Epithelial cell of proximal tubule (primary cell): ENCODE data around the gene ARL6IP5. TPM values are rescaled to one million over a fixed set of nuclear protein-coding genes. Genes with fewer than 3 reads are reported as not detected.

Experiments
- DNase-seq: peaks from one replicate; pipeline ENCODE4 v3.0.0-alpha.2; 2011; ENCODE audit warnings: low read depth
- H3K4me3 ChIP-seq: 2 replicates; pipeline ENCODE4 v1.5.1; 2011; ENCODE audit warnings: low read depth, mild to moderate bottlenecking, low read length
- CTCF ChIP-seq: conservative IDR thresholded peaks from 2 replicates; pipeline ENCODE4 v1.5.1; 2012; ENCODE audit warnings: low read depth, mild to moderate bottlenecking, low read length
- total RNA-seq: library from RNA; depleted of rRNA; stranded (reverse); fragments of >200 nt; gene quantifications from 2 replicates; pipeline ENCODE4 v1.2.3, GENCODE V29; 2015

The ARL6IP5 gene
- total RNA-seq, 1 donor from 2014 or later: 114 TPM

GRCh38 chr3:69144631-69145245, 60.0 kb downstream of the ARL6IP5 start:
- no peak for DNase-seq
- no peak for TF ChIP-seq CTCF
- H3K4me3 ChIP-seq: no peak overlapping the region

- no peak overlapping the region for H3K4me3 ChIP-seq
- no peak for DNase-seq
- no peak for TF ChIP-seq CTCF
Measured at GRCh38 chr3:69145688-69146087, 61.0 kb downstream of the ARL6IP5 start.

DNA sequence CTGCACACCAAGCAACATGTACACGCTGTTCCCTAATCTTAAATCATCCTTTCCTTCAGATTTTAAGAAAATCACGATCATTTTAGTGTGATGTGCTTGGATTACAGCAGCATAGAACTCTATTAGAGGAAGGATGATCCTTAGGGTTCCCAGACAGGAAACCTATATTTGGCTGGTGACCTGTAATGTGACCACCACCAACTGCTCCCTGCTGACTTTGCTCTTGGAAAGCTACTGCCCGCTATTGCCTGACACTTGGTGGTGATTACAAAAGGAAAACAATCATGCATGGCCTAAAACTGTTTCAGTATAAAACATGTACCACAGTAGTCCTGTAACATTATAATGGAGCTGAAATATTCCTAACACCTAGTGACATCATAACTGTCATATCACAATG, 64.8 kb downstream of the ARL6IP5 start:
- TF ChIP-seq CTCF: no peak
- no peak for DNase-seq
- no peak overlapping the region for H3K4me3 ChIP-seq

Other genes starting within 250 kb of the ARL6IP5 start
- gene TAFA4, start 152.4 kb upstream of the ARL6IP5 start, total RNA-seq: not detected in 2 replicates
- gene EOGT, start 71.3 kb upstream of the ARL6IP5 start, total RNA-seq: 22.5 and 25.7 TPM in 2 replicates
- gene TMF1, start 32.6 kb upstream of the ARL6IP5 start, total RNA-seq: 13.2 and 15.6 TPM in 2 replicates
- gene UBA3, start 4.6 kb upstream of the ARL6IP5 start, total RNA-seq: 65.1 and 69.1 TPM in 2 replicates
- gene LMOD3, start 37.7 kb downstream of the ARL6IP5 start, total RNA-seq: not detected in 2 replicates